Liver (tissue), 9 donors: ENCODE results near the gene SMARCC1. TPM values are rescaled to one million over a fixed set of nuclear protein-coding genes. Genes with fewer than 3 reads are reported as not detected.
"Not testable (repeated sequence)": the region's sequence is repeated elsewhere in the genome, so short reads cannot be mapped to it uniquely, and the experiment has no call there.

Experiments
- DNase-seq: peaks from one replicate; pipeline ENCODE4 v3.0.0-alpha.2; 2017; ENCODE audit warnings: low spot score
- H3K27ac ChIP-seq, 2 donors: one replicate each; pipeline ENCODE4 v1.7.0; 2013; ENCODE audit warnings: inconsistent platforms in 2 of 2, low read length in 2 of 2, control low read depth in 1 of 2, low read depth in 1 of 2, mild to moderate bottlenecking in 1 of 2
- H3K27me3 ChIP-seq, 4 donors: one replicate each; pipeline versions ENCODE4 v1.6.1 to v1.7.0; 2013; ENCODE audit warnings: low read length in 3 of 4, inconsistent platforms in 1 of 4, mild to moderate bottlenecking in 1 of 4, moderate library complexity in 1 of 4; ENCODE audit not compliant: control insufficient read depth in 4 of 4, insufficient read depth in 4 of 4
- H3K36me3 ChIP-seq, 4 donors: one replicate each; pipeline versions ENCODE4 v1.6.1 to v1.7.0; 2013; ENCODE audit warnings: low read length in 3 of 4, mild to moderate bottlenecking in 3 of 4, low read depth in 1 of 4, moderate library complexity in 1 of 4; ENCODE audit not compliant: control insufficient read depth in 4 of 4, insufficient read depth in 3 of 4
- H3K4me1 ChIP-seq, 4 donors: one replicate each; pipeline versions ENCODE4 v1.6.1 to v1.7.0; 2013; ENCODE audit warnings: low read length in 3 of 4, mild to moderate bottlenecking in 3 of 4, moderate library complexity in 1 of 4; ENCODE audit not compliant: control insufficient read depth in 4 of 4, insufficient read depth in 4 of 4
- H3K4me3 ChIP-seq, 3 donors: one replicate each; pipeline versions ENCODE4 v1.6.1 to v1.7.0; 2013; ENCODE audit warnings: low read length in 3 of 3, control low read depth in 1 of 3, low read depth in 1 of 3, mild to moderate bottlenecking in 1 of 3
- H3K9ac ChIP-seq, 2 donors: one replicate each; pipeline ENCODE4 v1.7.0; 2013; ENCODE audit warnings: low read length in 2 of 2, mild to moderate bottlenecking in 2 of 2, moderate library complexity in 2 of 2, control low read depth in 1 of 2, low read depth in 1 of 2
- H3K9me3 ChIP-seq, 4 donors: one replicate each; pipeline versions ENCODE4 v1.6.1 to v1.7.0; 2013; ENCODE audit warnings: low read length in 3 of 4; ENCODE audit not compliant: control insufficient read depth in 4 of 4
- EGR1 ChIP-seq, 2 donors: IDR thresholded peaks; 2 replicates each; pipeline ENCODE4 v1.6.1; 2016 to 2018; ENCODE audit warnings: antibody characterized with exemption in 2 of 2, low read depth in 2 of 2
- FOXA1 ChIP-seq: IDR thresholded peaks from 2 replicates; pipeline ENCODE4 v1.6.1; 2016; ENCODE audit warnings: antibody characterized with exemption
- FOXA2 ChIP-seq: IDR thresholded peaks from 2 replicates; pipeline ENCODE4 v1.6.1; 2016; ENCODE audit warnings: antibody characterized with exemption
- GABPA ChIP-seq, 2 donors: IDR thresholded peaks in 1 of 2; conservative IDR thresholded peaks in 1 of 2; 2 replicates each; pipeline ENCODE4 v1.6.1; 2016; ENCODE audit warnings: antibody characterized with exemption in 2 of 2, mild to moderate bottlenecking in 1 of 2, moderate library complexity in 1 of 2
- HNF4A ChIP-seq, 2 donors: conservative IDR thresholded peaks; 2 replicates each; pipeline ENCODE4 v1.6.1; 2016; ENCODE audit warnings: antibody characterized with exemption in 2 of 2, mild to moderate bottlenecking in 2 of 2
- HNF4G ChIP-seq: IDR thresholded peaks from 2 replicates; pipeline ENCODE4 v1.6.1; 2016; ENCODE audit warnings: antibody characterized with exemption
- JUND ChIP-seq, 2 donors: IDR thresholded peaks; 2 replicates each; pipeline ENCODE4 v1.6.1; 2016; ENCODE audit warnings: antibody characterized with exemption in 2 of 2
- NR2F2 ChIP-seq: IDR thresholded peaks from 2 replicates; pipeline ENCODE4 v1.6.1; 2016; ENCODE audit warnings: antibody characterized with exemption
- RXRA ChIP-seq, 2 donors: IDR thresholded peaks; 2 replicates each; pipeline ENCODE4 v1.6.1; 2017 to 2018; ENCODE audit warnings: antibody characterized with exemption in 2 of 2, mild to moderate bottlenecking in 1 of 2
- SP1 ChIP-seq: IDR thresholded peaks from 2 replicates; pipeline ENCODE4 v1.6.1; 2018; ENCODE audit warnings: antibody characterized with exemption, mild to moderate bottlenecking
- YY1 ChIP-seq: IDR thresholded peaks from 2 replicates; pipeline ENCODE4 v1.6.1; 2016; ENCODE audit warnings: antibody characterized with exemption, mild to moderate bottlenecking
- whole genome bisulfite sequencing: extraction: QIAGEN DNeasy Blood & Tissue Kit; methylation state at CpG from one replicate; pipeline ENCODE4 v1.1.7; 2013; 5-methylcytosine and 5-hydroxymethylcytosine counted together
- polyA plus RNA-seq, 2 donors: library from polyadenylated mRNA; stranded (reverse) in 1 of 2; unstranded in 1 of 2; fragments of 200-250 nt in 1 of 2; fragments of >200 nt in 1 of 2; fragmentation: Nextera tagmentation in 1 of 2; extraction: Ambion mirVana in 1 of 2; gene quantifications; one replicate each; pipeline versions ENCODE4 v1.2.1 to v1.2.3, GENCODE V29; 2013 to 2015
- total RNA-seq, 2 donors: library from RNA; depleted of rRNA; stranded (reverse); fragments of >200 nt; gene quantifications; one replicate each; pipeline ENCODE4 v1.2.3, GENCODE V29; 2014
- TF ChIP-seq, protein P1 (sequence below): IDR thresholded peaks from 2 replicates; pipeline ENCODE4 v1.6.1; 2016; ENCODE audit warnings: antibody characterized with exemption
- TF ChIP-seq, protein P2 (sequence below): IDR thresholded peaks from 2 replicates; pipeline ENCODE4 v1.6.1; 2016; ENCODE audit warnings: antibody characterized with exemption
- TF ChIP-seq, protein P3 (sequence below): IDR thresholded peaks from 2 replicates; pipeline ENCODE4 v1.6.1; 2016; ENCODE audit warnings: antibody characterized with exemption, mild to moderate bottlenecking
- donor health status: healthy.
- donor health status: healthy.
- donor health status: healthy.
- donor health status: healthy.
- donor health status: healthy.

SMARCC1 gene
- total and polyA plus RNA-seq, 4 donors: 6.6 to 19.8 (median 12.6) TPM

DNA sequence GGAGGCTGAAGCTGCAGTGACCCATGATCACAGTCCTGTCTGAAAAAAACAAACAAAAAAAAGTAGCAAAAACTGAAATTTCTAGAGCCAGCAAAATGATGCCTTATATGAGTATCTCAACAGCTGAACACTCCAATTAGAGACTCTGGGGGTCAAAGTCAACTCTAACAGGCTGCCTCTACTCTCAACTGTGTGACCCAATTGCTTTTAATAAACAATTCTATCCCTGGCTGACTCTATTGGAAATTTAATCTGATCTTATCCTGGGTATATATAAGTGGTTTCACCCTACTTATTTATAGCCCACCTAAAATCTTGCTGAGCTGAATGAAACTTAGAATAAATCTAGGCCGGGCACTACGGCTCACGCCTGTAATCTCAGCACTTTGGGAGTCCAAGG, 29.0 kb downstream of the SMARCC1 start:
- no peak for DNase-seq
- no peaks in the 10 kb centered on the region for H3K9me3 ChIP-seq
- peaks cover 0 to 4% (median 2%) of the 10 kb centered on the region in 4 donors for H3K36me3 ChIP-seq
- no peaks in the 10 kb centered on the region for H3K4me1 ChIP-seq
- TF ChIP-seq JUND (IDR thresholded peaks at IDR 0.05) (no peak), FOXA1 (no peak)
- TF ChIP-seq, protein P1, sequence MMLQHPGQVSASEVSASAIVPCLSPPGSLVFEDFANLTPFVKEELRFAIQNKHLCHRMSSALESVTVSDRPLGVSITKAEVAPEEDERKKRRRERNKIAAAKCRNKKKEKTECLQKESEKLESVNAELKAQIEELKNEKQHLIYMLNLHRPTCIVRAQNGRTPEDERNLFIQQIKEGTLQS: no peak
- H3K9ac ChIP-seq: no peak overlapping the region
- 97% methylated on average over 3 of the region's 3 CpGs for WGBS
- no peak overlapping the region for H3K27ac ChIP-seq
- no peaks in the 10 kb centered on the region for H3K27me3 ChIP-seq
- H3K4me3 ChIP-seq: no peak overlapping the region

DNA sequence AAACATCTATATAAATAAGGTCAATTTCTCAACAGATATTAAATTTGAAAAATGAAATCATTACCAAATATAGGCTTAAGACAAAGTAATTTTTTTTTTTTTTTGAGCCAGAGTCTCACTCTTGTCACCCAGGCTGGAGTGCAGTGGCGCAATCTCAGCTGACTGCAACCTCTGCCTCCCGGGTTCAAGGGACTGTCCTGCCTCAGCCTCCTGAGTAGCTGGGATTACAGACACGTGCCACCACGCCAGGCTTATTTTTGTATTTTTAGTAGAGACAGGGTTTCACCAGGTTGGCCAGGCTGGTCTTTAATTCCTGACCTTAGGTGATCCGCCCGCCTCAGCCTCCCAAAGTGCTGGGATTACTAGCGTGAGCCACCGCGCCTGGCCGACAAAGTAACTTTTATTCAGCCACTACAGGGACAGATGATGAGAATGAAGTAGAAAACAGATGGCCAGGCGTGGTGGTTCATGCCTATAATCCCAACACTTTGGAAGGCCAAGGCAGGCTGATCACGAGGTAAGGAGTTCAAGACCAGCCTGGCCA, 30.8 kb downstream of the SMARCC1 start:
- H3K4me1 ChIP-seq, H3K27ac ChIP-seq, H3K36me3 ChIP-seq, DNase-seq, H3K27me3 ChIP-seq, H3K9me3 ChIP-seq, H3K4me3 ChIP-seq, H3K9ac ChIP-seq: not testable (repeated sequence)
- TF ChIP-seq HNF4A (conservative IDR thresholded peaks at IDR 0.05): peak; percentile 30 to 43
- TF ChIP-seq RXRA (IDR thresholded peaks at IDR 0.05): peak in 1 of 2 donors; percentile 19
- WGBS: 86% methylated on average over 12 of the region's 12 CpGs

DNA sequence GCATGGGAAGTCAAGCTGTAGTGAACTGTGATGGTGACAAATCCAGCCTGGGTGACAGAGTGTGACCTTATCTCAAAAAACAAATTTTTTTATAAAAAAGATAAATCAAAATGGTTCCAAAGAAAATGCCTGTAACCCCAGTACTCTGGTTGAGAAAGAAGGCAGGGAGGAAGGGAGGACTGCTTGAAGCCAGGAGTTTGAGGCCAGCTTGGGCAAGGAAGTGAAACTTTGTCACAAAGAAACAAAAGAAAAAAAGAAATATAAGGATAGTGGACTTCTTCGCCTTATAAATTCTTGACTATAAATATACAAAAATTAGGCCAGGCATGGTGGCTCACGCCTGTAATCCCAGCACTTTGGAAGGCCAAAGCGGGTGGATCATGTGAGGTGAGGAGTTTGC, 34.1 kb downstream of the SMARCC1 start:
- Histone ChIP-seq H3K4me3 (no peak overlapping the region), H3K27ac (no peak overlapping the region), H3K9ac (no peak overlapping the region), H3K9me3 (no peaks in the 10 kb centered on the region), H3K27me3 (no peaks in the 10 kb centered on the region), H3K4me1 (no peaks in the 10 kb centered on the region), H3K36me3 (peaks cover 0 to 6% (median 3%) of the 10 kb centered on the region in 4 donors)
- TF ChIP-seq FOXA1: no peak
- TF ChIP-seq HNF4G: no peak
- no peak for DNase-seq
- WGBS: 96% methylated on average over 3 of the region's 3 CpGs

DNA sequence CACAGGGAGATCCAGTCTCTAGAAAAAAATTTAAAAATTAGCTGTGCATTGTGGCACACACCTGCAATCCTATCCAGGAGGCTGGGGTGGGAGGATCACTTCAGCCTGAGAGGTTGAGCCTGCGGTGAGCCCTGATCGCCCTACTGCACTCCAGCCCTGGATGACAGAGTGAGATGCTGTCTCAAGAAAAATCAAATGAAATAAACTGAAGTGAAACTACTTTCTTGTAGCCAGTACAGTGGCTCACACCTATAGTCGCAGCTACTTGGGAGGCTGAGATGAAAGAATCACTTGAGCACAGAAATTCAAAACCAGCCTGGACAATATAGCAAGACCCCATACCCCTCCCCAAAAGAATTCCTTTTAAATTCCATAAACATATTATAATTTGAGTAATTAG, 35.4 kb downstream of the SMARCC1 start:
- H3K4me3 ChIP-seq: no peak overlapping the region
- WGBS: 96% methylated on average over 3 of the region's 3 CpGs
- H3K36me3 ChIP-seq: peaks cover 0 to 3% (median 3%) of the 10 kb centered on the region in 4 donors
- no peaks in the 10 kb centered on the region for H3K4me1 ChIP-seq
- H3K9me3 ChIP-seq: no peaks in the 10 kb centered on the region
- TF ChIP-seq, protein P2, sequence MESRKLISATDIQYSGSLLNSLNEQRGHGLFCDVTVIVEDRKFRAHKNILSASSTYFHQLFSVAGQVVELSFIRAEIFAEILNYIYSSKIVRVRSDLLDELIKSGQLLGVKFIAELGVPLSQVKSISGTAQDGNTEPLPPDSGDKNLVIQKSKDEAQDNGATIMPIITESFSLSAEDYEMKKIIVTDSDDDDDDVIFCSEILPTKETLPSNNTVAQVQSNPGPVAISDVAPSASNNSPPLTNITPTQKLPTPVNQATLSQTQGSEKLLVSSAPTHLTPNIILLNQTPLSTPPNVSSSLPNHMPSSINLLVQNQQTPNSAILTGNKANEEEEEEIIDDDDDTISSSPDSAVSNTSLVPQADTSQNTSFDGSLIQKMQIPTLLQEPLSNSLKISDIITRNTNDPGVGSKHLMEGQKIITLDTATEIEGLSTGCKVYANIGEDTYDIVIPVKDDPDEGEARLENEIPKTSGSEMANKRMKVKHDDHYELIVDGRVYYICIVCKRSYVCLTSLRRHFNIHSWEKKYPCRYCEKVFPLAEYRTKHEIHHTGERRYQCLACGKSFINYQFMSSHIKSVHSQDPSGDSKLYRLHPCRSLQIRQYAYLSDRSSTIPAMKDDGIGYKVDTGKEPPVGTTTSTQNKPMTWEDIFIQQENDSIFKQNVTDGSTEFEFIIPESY: no peak
- no peak for TF ChIP-seq NR2F2
- no peak for TF ChIP-seq FOXA2
- no peak for TF ChIP-seq RXRA (IDR thresholded peaks at IDR 0.05)
- TF ChIP-seq, protein P1: no peak
- no peak for TF ChIP-seq EGR1 (IDR thresholded peaks at IDR 0.05; ENCODE audit: low read depth in 2 of 2)
- TF ChIP-seq HNF4G: no peak
- TF ChIP-seq GABPA (IDR thresholded peaks at IDR 0.05 in 1 of 2, conservative IDR thresholded peaks at IDR 0.05 in 1 of 2): no peak
- TF ChIP-seq, protein P3, sequence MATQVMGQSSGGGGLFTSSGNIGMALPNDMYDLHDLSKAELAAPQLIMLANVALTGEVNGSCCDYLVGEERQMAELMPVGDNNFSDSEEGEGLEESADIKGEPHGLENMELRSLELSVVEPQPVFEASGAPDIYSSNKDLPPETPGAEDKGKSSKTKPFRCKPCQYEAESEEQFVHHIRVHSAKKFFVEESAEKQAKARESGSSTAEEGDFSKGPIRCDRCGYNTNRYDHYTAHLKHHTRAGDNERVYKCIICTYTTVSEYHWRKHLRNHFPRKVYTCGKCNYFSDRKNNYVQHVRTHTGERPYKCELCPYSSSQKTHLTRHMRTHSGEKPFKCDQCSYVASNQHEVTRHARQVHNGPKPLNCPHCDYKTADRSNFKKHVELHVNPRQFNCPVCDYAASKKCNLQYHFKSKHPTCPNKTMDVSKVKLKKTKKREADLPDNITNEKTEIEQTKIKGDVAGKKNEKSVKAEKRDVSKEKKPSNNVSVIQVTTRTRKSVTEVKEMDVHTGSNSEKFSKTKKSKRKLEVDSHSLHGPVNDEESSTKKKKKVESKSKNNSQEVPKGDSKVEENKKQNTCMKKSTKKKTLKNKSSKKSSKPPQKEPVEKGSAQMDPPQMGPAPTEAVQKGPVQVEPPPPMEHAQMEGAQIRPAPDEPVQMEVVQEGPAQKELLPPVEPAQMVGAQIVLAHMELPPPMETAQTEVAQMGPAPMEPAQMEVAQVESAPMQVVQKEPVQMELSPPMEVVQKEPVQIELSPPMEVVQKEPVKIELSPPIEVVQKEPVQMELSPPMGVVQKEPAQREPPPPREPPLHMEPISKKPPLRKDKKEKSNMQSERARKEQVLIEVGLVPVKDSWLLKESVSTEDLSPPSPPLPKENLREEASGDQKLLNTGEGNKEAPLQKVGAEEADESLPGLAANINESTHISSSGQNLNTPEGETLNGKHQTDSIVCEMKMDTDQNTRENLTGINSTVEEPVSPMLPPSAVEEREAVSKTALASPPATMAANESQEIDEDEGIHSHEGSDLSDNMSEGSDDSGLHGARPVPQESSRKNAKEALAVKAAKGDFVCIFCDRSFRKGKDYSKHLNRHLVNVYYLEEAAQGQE: no peak
- TF ChIP-seq SP1: no peak
- TF ChIP-seq YY1: no peak
- no peak overlapping the region for H3K27ac ChIP-seq
- H3K27me3 ChIP-seq: no peaks in the 10 kb centered on the region
- H3K9ac ChIP-seq: no peak overlapping the region
- DNase-seq: no peak
